Kidney capillary endothelial cell (primary cell): ENCODE results near the gene IL17RD.

Experiments
- DNase-seq: peaks from one replicate; pipeline ENCODE4 v3.0.0-alpha.2; 2018; ENCODE audit warnings: low spot score

The IL17RD gene

GRCh38 chr3:57130571-57131209 lies 34.5 kb downstream of the IL17RD start:
- DNase-seq: peak; percentile 35

DNA sequence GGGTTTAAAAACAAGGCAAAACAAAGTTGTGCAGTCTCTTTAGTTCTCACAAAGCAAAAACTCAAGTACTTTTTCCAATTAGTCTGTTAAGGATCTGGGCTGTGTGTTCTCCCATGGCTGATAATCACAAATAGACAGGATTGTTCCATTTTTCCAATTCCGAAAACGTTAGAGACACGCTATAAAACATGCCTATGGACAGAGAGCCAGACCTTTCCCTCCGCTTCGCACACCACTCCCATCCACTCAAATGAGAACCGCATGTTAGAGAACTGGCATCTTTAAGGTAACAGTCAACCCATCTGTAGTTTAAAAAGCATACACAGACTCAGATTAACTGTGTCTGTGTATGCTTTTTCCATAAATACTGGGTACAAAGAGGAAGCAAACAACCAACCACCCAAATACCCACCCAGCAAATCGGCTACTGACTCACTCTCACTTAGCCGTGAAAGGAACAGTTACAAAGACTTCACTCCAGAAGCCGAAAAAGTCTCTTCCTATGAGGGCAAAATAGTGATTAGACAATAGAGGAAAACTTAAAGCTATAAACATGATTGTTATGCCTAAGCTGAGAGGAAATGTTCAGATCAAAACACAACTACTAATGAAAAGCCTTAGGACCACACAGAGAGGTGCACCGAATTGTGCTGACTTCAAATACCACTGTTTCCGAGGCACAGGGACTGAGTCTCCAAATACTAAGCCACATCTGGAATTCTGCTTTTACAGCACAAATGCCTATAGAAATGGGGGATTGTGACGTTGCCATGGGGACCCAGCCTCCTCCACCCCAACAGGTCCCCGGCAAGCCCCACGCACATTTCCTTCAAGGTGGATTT lies 36.1 kb downstream of the IL17RD start:
- no peak for DNase-seq

GRCh38 chr3:57127891-57128518 lies 37.1 kb downstream of the IL17RD start:
- no peak for DNase-seq

DNA sequence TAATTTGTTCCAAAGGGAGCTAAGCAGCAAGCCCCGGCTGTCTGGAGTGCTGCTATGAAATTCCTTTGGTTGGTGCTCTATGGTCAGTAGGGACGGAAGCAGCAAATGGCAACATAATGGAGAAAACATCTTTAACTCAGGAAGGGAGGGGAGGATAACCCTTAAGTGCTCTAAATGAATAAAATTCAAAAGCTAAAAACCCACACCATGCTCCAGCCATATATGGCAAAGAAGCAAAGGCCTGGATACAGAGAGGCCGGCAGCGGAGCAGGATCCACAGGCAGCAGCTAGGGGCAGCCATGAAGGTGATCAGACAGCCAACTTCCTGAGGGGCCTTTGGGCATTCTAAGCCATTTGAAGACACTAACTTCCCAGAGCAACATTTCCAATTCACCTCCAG lies 38.9 kb downstream of the IL17RD start:
- no peak for DNase-seq

- DNase-seq: no peak
Observed at GRCh38 chr3:57120451-57121174, 44.5 kb downstream of the IL17RD start.

GRCh38 chr3:57120040-57120439 lies 45.1 kb downstream of the IL17RD start:
- no peak for DNase-seq

- no peak for DNase-seq
Observed at GRCh38 chr3:57118254-57118653, 46.9 kb downstream of the IL17RD start.

DNA sequence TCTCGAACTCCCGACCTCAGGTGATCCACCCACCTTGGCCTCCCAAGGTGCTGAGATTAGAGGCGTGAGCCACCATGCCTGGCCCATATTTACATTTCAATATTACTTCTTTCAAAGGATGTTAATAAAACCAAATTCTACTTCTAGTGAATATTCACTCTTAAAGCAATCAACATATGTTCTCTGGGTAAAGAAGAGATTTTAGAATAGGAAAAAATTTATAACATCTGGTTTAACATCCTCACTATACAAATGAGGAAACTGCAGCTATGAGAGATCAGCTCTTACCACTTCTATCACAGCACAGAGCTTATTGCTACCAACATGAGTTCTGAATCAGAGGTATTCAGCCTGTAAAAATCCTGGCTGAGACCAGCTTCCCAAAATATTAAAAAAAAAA lies 48.7 kb downstream of the IL17RD start:
- no peak for DNase-seq

DNA sequence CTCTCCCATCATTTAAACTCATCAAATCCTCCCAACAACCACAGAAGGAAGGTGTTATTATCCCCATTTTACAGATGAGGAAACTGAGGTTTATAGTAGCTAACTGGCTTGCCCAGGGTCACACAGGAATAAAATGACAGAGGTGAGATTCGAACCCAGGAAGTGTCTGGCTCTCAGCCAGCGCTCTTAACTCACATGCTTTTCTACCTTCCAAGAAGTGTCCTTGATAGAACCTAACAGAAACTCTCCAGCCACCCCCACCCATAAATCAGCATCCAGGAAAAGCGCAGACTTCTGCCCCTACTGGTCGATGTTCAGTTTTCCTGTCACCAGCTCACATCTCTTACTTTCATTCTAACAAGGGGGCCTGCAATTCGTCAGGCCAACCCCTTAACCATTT lies 52.9 kb downstream of the IL17RD start:
- DNase-seq: no peak

DNA sequence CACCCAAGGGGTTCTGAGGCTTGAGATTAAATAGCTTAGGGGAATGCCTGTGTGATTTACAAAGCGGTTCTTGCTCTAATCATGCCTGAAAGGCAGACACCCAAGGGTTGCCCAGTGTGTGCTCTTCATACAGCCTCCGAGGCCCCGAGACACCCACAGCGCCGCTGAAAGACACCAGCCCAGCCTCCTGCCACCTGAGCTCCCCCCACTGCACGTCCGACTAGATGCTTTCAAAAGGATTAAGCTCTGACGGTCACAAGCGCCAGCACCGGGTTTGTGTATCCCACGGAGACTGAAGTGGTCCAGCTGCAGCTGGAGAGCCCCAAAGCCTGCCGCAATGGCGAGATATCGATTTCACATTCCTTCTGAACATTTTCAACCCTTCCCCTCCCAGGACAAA lies 54.4 kb downstream of the IL17RD start:
- no peak for DNase-seq

GRCh38 chr3:57110214-57110613 lies 54.9 kb downstream of the IL17RD start:
- DNase-seq: no peak

DNA sequence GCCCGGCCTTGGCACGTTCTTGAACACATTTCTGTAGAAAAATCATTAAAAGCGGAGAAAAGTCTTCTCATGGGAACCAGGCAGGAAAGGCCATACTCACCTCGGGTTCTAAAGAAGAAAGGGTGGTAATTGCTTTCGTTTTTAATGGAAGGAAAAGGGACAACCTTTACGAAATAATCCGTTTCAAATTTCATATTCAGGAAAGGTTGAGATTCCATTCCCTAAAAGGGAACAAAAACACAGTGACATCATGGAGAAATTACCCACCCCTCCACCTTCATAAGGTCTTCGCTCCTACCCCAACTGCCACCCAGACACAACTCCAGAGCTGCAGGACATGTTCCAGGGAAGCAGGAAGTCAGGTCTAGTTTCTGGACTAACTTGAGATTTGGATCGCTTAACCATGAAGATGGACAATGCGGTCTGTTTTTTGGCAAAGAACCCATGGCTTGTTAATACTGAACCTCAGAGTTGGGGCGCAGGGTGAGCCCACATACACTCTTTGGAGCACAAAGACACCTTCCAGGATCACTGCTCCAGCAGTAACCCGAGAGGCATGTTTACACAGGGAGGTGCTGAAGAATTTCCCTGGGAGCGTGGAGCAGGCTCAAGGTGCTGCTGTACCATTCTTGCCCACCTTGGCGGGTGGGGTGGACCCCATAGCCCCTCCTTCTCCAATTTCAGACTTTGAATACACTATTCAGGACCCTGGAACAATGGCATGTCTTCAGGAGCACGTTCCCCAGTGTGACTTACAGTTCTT lies 55.5 kb downstream of the IL17RD start:
- DNase-seq: no peak

DNA sequence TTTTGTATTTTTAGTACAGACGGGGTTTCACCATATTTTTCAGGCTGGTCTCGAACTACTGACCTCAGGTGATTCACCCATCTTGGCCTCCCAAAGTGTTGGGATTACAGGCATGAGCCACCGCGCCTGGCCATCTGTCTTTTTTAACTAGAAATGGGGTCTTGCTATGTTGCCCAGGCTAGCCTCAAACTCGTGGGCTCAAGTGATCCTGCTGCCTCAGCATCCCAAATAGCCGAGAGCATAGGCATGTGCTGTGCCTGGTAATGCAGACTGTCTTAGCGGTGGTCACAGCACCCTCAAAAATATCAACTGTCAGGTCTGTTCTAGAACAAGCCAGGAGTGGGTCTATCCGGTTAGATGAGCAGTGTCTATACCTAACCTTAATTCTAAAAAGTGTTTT lies 56.5 kb downstream of the IL17RD start:
- DNase-seq: no peak

GRCh38 chr3:57105585-57105984 lies 59.6 kb downstream of the IL17RD start:
- no peak for DNase-seq

DNA sequence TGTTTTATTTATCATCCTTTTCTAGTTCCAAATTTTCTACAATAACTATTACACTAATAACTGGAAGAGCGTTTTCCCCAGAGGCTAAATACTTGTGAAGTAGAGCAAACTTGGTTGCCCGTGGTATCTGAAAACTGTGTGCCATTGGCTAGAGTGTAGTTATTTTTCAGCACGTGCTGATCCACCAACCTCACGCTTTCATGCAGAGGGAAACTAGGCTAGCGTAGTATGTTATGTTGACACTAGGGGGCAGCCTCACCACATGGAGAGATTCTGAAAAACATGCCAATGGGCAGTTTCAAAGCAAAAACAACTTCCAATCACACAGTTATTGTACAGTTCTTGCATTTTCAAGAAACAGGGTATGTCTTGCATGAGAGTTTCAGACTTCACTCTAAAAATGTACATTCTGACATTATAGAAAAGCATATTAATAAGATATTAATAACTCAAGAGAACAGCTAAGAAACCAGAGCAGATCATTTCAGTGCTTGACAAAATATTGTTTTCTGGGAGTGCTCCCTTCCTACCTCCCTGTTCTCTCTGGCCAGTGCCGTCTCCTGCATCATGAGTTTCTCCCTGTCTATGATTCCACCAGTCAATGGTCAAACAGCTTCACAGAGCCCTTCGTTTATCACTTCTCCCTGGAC lies 65.0 kb downstream of the IL17RD start:
- DNase-seq: peak; percentile 70

DNA sequence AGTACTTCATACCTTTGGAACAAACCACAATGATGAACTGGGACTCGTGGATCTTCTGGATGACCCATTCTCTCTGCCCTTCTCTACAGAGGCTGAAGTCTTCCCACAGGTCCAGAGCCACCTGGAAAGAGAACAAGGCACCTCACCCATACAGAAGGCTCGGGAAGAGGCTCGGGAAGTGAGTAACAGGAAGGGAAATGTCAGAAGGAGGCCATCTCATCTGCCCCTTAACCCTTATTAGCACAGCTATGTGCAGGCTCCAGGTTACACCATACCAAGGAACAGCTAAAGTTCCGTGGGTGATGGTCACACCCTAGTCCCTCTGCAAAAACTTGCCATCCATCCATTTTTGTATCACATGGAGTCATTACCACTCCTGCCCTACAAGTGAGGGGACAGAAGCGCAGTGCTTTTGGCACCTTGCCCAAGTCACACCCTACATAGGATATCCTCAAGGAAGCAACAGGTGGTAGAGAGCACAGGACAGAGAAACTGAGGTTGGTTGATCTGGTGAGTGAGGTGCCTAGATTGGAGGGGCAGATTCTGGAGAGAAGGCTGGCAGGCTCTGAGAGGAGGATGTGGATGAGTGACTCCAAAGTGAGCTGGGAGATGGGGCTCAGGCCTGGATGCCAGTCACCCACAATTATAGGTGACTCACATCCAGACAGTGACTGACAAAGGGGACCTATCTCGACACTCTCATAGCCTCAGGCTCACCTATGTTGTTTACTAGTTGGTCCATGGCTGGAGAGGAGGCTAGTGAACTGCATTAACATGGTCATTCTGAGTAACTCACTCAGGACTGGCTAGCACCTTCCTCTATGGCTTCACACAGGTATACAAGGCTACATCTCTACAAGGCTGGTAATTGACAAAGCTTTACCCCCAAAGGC lies 66.5 kb downstream of the IL17RD start:
- DNase-seq: no peak

- no peak for DNase-seq
Observed at GRCh38 chr3:57097536-57097935, 67.6 kb downstream of the IL17RD start.

DNA sequence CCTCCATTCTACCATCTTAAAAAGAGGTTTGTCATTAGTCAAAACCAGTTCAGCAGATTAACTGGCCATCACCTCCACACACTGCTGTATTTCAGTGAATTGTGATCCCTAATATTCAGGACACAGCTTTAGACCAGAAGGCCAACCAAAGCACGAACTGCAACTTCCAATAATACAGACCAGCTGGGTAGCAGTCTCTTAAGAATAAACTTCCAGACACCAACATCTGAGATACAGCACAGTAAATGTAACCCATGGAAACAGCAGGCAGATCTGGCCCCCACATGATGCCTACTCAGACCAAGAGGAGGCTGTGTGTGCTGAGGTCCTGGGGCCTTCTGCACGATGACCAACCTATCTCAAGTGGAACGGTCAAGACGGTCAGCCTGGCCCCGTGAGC lies 69.8 kb downstream of the IL17RD start:
- DNase-seq: no peak

GRCh38 chr3:57094575-57094974 lies 70.6 kb downstream of the IL17RD start:
- DNase-seq: no peak

- no peak for DNase-seq
Observed at GRCh38 chr3:57093971-57094535, 71.1 kb downstream of the IL17RD start.
